NCI-H2107 (cell line): Measurements from ENCODE around the gene DNAJC27.
"Not testable (repeated sequence)": the region's sequence is repeated elsewhere in the genome, so short reads cannot be mapped to it uniquely, and the experiment has no call there.

Experiments
- DNase-seq: peaks from one replicate; lab custom pipeline; 2025; lab: John Stamatoyannopoulos, UW

Gene DNAJC27

GRCh38 chr2:24971536-24972314 is at the start of gene DNAJC27:
Gene DNAJC27 (minus strand): TSS chr2:24971955. CDS start chr2:24971904, 51 bp downstream.
- DNase-seq: peak; percentile 93

GRCh38 chr2:25018681-25019080 is 46.9 kb upstream of the DNAJC27 start:
- DNase-seq: no peak

GRCh38 chr2:25014631-25015030 is 42.9 kb upstream of the DNAJC27 start:
- no peak for DNase-seq

GRCh38 chr2:25011342-25011741 is 39.6 kb upstream of the DNAJC27 start:
- not testable (repeated sequence) for DNase-seq

- DNase-seq: no peak
Observed at GRCh38 chr2:25009954-25010353, 38.2 kb upstream of the DNAJC27 start.

GRCh38 chr2:25002066-25002465 is 30.3 kb upstream of the DNAJC27 start:
- DNase-seq: no peak

GRCh38 chr2:25001325-25001637 is 29.5 kb upstream of the DNAJC27 start:
- no peak for DNase-seq

GRCh38 chr2:25000503-25001324 is 29.0 kb upstream of the DNAJC27 start:
- no peak for DNase-seq

GRCh38 chr2:25000036-25000435 is 28.3 kb upstream of the DNAJC27 start:
- DNase-seq: no peak

- DNase-seq: not testable (repeated sequence)
Observed at GRCh38 chr2:24999097-24999496, 27.3 kb upstream of the DNAJC27 start.

GRCh38 chr2:24994146-24994724 is 22.5 kb upstream of the DNAJC27 start:
- DNase-seq: no peak

- DNase-seq: no peak
Observed at GRCh38 chr2:24993406-24994145, 21.8 kb upstream of the DNAJC27 start.

GRCh38 chr2:24986372-24986771 is 14.6 kb upstream of the DNAJC27 start:
- DNase-seq: no peak

GRCh38 chr2:24985511-24985910 is 13.8 kb upstream of the DNAJC27 start:
- DNase-seq: no peak

- DNase-seq: no peak
Observed at GRCh38 chr2:24984912-24985311, 13.2 kb upstream of the DNAJC27 start.

- no peak for DNase-seq
Observed at GRCh38 chr2:24981411-24982136, 9.8 kb upstream of the DNAJC27 start.

GRCh38 chr2:24978661-24979060 is 6.9 kb upstream of the DNAJC27 start:
- DNase-seq: no peak

- DNase-seq: no peak
Observed at GRCh38 chr2:24977631-24978030, 5.9 kb upstream of the DNAJC27 start.

- DNase-seq: no peak
Observed at GRCh38 chr2:24973812-24974211, 2.1 kb upstream of the DNAJC27 start.

- DNase-seq: no peak
Observed at GRCh38 chr2:24972315-24972961, 683 bp upstream of the DNAJC27 start.

GRCh38 chr2:24971286-24971535 is 544 bp downstream of the DNAJC27 start:
- no peak for DNase-seq
